H9 (cell line): ENCODE data around the gene DGKG. TPM values are rescaled to one million over a fixed set of nuclear protein-coding genes. Genes with fewer than 3 reads are reported as not detected.

Source experiments
- DNase-seq: peaks from one replicate; pipeline ENCODE4 v3.0.0-alpha.2; 2017
- H2AFZ ChIP-seq: one replicate; pipeline ENCODE4 v1.6.1; 2013; ENCODE audit warnings: mild to moderate bottlenecking, low read length, control low read depth, moderate library complexity
- H2AK5ac ChIP-seq: 2 replicates; pipeline ENCODE4 v1.6.1; 2013; ENCODE audit warnings: low read length, control low read depth, mixed read lengths; ENCODE audit not compliant: insufficient read length
- H2BK120ac ChIP-seq: one replicate; pipeline ENCODE4 v1.6.1; 2013; ENCODE audit warnings: low read depth, mild to moderate bottlenecking, low read length, control low read depth, inconsistent platforms; ENCODE audit not compliant: poor library complexity, severe bottlenecking
- H2BK12ac ChIP-seq: 2 replicates; pipeline ENCODE4 v1.6.1; 2013; ENCODE audit warnings: low read length, control low read depth, mixed read lengths, low read depth; ENCODE audit not compliant: insufficient read length
- H2BK15ac ChIP-seq: 2 replicates; pipeline ENCODE4 v1.6.1; 2013; ENCODE audit warnings: low read depth, low read length, control low read depth
- H2BK20ac ChIP-seq: one replicate; pipeline ENCODE4 v1.6.1; 2013; ENCODE audit warnings: low read depth, mild to moderate bottlenecking, low read length, control low read depth, inconsistent platforms; ENCODE audit not compliant: poor library complexity, severe bottlenecking
- H2BK5ac ChIP-seq: 2 replicates; pipeline ENCODE4 v1.6.1; 2013; ENCODE audit warnings: low read length, control low read depth, mixed read lengths; ENCODE audit not compliant: insufficient read length
- H3K14ac ChIP-seq: 2 replicates; pipeline ENCODE4 v1.6.1; 2013; ENCODE audit warnings: low read length, control low read depth; ENCODE audit not compliant: insufficient read depth
- H3K18ac ChIP-seq: 2 replicates; pipeline ENCODE4 v1.6.1; 2013; ENCODE audit warnings: low read depth, mild to moderate bottlenecking, mixed read lengths, low read length, control low read depth; ENCODE audit not compliant: insufficient read length
- H3K23ac ChIP-seq: 2 replicates; pipeline ENCODE4 v1.6.1; 2013; ENCODE audit warnings: low read length, control low read depth, mixed read lengths, low read depth; ENCODE audit not compliant: insufficient read length
- H3K23me2 ChIP-seq: 2 replicates; pipeline ENCODE4 v1.6.1; 2013; ENCODE audit warnings: low read depth, mild to moderate bottlenecking, mixed read lengths, low read length, control low read depth; ENCODE audit not compliant: insufficient read length, poor library complexity, severe bottlenecking
- H3K27ac ChIP-seq: 2 replicates; pipeline ENCODE4 v1.5.1; 2013; ENCODE audit warnings: low read length, control low read depth, mixed read lengths, low read depth; ENCODE audit not compliant: insufficient read length
- H3K27me3 ChIP-seq: 2 replicates; pipeline ENCODE4 v1.6.1; 2013; ENCODE audit warnings: low read length, control low read depth, inconsistent platforms; ENCODE audit not compliant: insufficient read depth
- H3K4ac ChIP-seq: 2 replicates; pipeline ENCODE4 v1.6.1; 2013; ENCODE audit warnings: low read depth, mild to moderate bottlenecking, control low read depth, inconsistent platforms, low read length, moderate library complexity
- H3K4me1 ChIP-seq: 2 replicates; pipeline ENCODE4 v1.6.1; 2013; ENCODE audit warnings: low read length, control low read depth, inconsistent platforms; ENCODE audit not compliant: insufficient read depth
- H3K4me2 ChIP-seq: 2 replicates; pipeline ENCODE4 v1.6.1; 2013; ENCODE audit warnings: low read length, control low read depth, mixed read lengths; ENCODE audit not compliant: insufficient read length, insufficient read depth
- H3K56ac ChIP-seq: 2 replicates; pipeline ENCODE4 v1.6.1; 2013; ENCODE audit warnings: low read depth, mild to moderate bottlenecking, mixed read lengths, low read length, control low read depth; ENCODE audit not compliant: insufficient read length
- H3K79me1 ChIP-seq: 2 replicates; pipeline ENCODE4 v1.6.1; 2013; ENCODE audit warnings: low read depth, mild to moderate bottlenecking, moderate library complexity, low read length, control low read depth, inconsistent platforms; ENCODE audit not compliant: insufficient read depth, poor library complexity, severe bottlenecking
- H3K79me2 ChIP-seq: 2 replicates; pipeline ENCODE4 v1.6.1; 2013; ENCODE audit warnings: low read length, control low read depth, inconsistent platforms; ENCODE audit not compliant: insufficient read depth
- H3K9ac ChIP-seq: 2 replicates; pipeline ENCODE4 v1.6.1; 2013; ENCODE audit warnings: low read length, control low read depth, mixed read lengths; ENCODE audit not compliant: insufficient read length; ENCODE audit errors: extremely low read depth
- H3K9me3 ChIP-seq: one replicate; pipeline ENCODE4 v1.6.1; 2013; ENCODE audit warnings: low read depth, low read length, inconsistent platforms; ENCODE audit not compliant: control insufficient read depth
- H3T11ph ChIP-seq: one replicate; pipeline ENCODE4 v1.6.1; 2013; ENCODE audit warnings: mild to moderate bottlenecking, low read length, control low read depth, inconsistent platforms
- H4K20me1 ChIP-seq: one replicate; pipeline ENCODE4 v1.6.1; 2013; ENCODE audit not compliant: control insufficient read depth, insufficient read length, insufficient read depth
- H4K5ac ChIP-seq: 2 replicates; pipeline ENCODE4 v1.6.1; 2013; ENCODE audit warnings: low read depth, mild to moderate bottlenecking, mixed read lengths, low read length, control low read depth; ENCODE audit not compliant: insufficient read length
- H4K8ac ChIP-seq: replicated peaks from 2 replicates; pipeline ENCODE4 v1.6.1; 2013; ENCODE audit warnings: low read length, control low read depth, mixed read lengths, low read depth; ENCODE audit not compliant: insufficient read length
- H4K91ac ChIP-seq: 2 replicates; pipeline ENCODE4 v1.6.1; 2013; ENCODE audit warnings: low read depth, mild to moderate bottlenecking, moderate library complexity, mixed read lengths, low read length, control low read depth; ENCODE audit not compliant: insufficient read length
- H3K27ac Mint-ChIP-seq, 3 experiments: 2 replicates in 2 of 3; 3 replicates in 1 of 3; pipeline ENCODE4 v1.8.0; 2020 to 2021; ENCODE audit warnings: mixed read lengths in 3 of 3, mild to moderate bottlenecking in 1 of 3, moderate library complexity in 1 of 3
- H3K27me3 Mint-ChIP-seq: 2 replicates; pipeline ENCODE4 v1.8.0; 2021; ENCODE audit warnings: low read depth, mild to moderate bottlenecking, moderate library complexity, mixed read lengths
- H3K36me3 Mint-ChIP-seq, 3 experiments: 2 replicates in 2 of 3; 3 replicates in 1 of 3; pipeline ENCODE4 v1.8.0; 2020 to 2021; ENCODE audit warnings: low read depth in 3 of 3, mixed read lengths in 3 of 3; ENCODE audit not compliant: insufficient read depth in 1 of 3
- H3K4me1 Mint-ChIP-seq, 2 experiments: 2 replicates each; pipeline ENCODE4 v1.8.0; 2020; ENCODE audit warnings: mixed read lengths in 2 of 2
- H3K4me3 Mint-ChIP-seq, 2 experiments: 2 replicates in 1 of 2; 3 replicates in 1 of 2; pipeline ENCODE4 v1.8.0; 2020 to 2021; ENCODE audit warnings: mild to moderate bottlenecking in 2 of 2, mixed read lengths in 2 of 2, moderate library complexity in 1 of 2
- H3K9me3 Mint-ChIP-seq, 2 experiments: 2 replicates in 1 of 2; 3 replicates in 1 of 2; pipeline ENCODE4 v1.8.0; 2020; ENCODE audit warnings: mild to moderate bottlenecking in 2 of 2, mixed read lengths in 2 of 2, moderate library complexity in 1 of 2
- WGBS: extraction: QIAGEN DNeasy Blood & Tissue Kit; methylation state at CpG from one replicate; pipeline ENCODE4 v1.1.7; 2013; ENCODE audit warnings: missing lambda C conversion rate, low lambda C conversion rate, mixed read lengths; ENCODE audit not compliant: insufficient read length; ENCODE audit errors: extremely low coverage; 5-methylcytosine and 5-hydroxymethylcytosine counted together
- total RNA-seq: library from RNA; stranded (reverse); gene quantifications from 2 replicates; pipeline ENCODE4 v1.2.1, GENCODE V29; 2021
- TF ChIP-seq, protein P1 (sequence below): fragments of 200-600 bp; sonication (generic); conservative IDR thresholded peaks from 3 replicates; pipeline ENCODE4 v1.8.0; 2021; ENCODE audit warnings: antibody characterized with exemption, mild to moderate bottlenecking

Gene DGKG
- total RNA-seq, 1 experiment from 2014 or later, result not detected

- H4K8ac ChIP-seq, result no peak overlapping the region
- H3K4me1 ChIP-seq, result no peaks in the 10 kb centered on the region; the same call in 1 of the 2 replicates
- H3K79me1 ChIP-seq, result no peaks in the 10 kb centered on the region
- H3K56ac ChIP-seq, result no peak overlapping the region
- H4K5ac ChIP-seq, result no peak overlapping the region
- no peak overlapping the region for H3K23ac ChIP-seq
- no peak overlapping the region for H2AK5ac ChIP-seq
- H2BK120ac ChIP-seq, result no peak overlapping the region
- Mint-ChIP-seq H3K27ac (no peak overlapping the region), H3K9me3 (no peaks in the 10 kb centered on the region), H3K27me3 (peaks cover 24% of the 10 kb centered on the region), H3K36me3 (no peaks in the 10 kb centered on the region), H3K4me3 (no peak overlapping the region), H3K4me1 (peaks cover 3% of the 10 kb centered on the region in 2 experiments; a peak in 3 of 4 replicates)
- H2BK20ac ChIP-seq, result no peak overlapping the region
- no peaks in the 10 kb centered on the region for H3K27me3 ChIP-seq
- no CpG with 5 or more reads among the region's 5 CpGs for WGBS
- no peak overlapping the region for H3T11ph ChIP-seq
- H3K23me2 ChIP-seq, result no peaks in the 10 kb centered on the region
- no peak overlapping the region for H3K27ac ChIP-seq
- H3K18ac ChIP-seq, result no peak overlapping the region
- TF ChIP-seq, protein P1, sequence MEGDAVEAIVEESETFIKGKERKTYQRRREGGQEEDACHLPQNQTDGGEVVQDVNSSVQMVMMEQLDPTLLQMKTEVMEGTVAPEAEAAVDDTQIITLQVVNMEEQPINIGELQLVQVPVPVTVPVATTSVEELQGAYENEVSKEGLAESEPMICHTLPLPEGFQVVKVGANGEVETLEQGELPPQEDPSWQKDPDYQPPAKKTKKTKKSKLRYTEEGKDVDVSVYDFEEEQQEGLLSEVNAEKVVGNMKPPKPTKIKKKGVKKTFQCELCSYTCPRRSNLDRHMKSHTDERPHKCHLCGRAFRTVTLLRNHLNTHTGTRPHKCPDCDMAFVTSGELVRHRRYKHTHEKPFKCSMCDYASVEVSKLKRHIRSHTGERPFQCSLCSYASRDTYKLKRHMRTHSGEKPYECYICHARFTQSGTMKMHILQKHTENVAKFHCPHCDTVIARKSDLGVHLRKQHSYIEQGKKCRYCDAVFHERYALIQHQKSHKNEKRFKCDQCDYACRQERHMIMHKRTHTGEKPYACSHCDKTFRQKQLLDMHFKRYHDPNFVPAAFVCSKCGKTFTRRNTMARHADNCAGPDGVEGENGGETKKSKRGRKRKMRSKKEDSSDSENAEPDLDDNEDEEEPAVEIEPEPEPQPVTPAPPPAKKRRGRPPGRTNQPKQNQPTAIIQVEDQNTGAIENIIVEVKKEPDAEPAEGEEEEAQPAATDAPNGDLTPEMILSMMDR, result no peak
- H3K79me2 ChIP-seq, result no peaks in the 10 kb centered on the region
- H2BK5ac ChIP-seq, result no peak overlapping the region
- H2AFZ ChIP-seq, result no peak overlapping the region
- DNase-seq, result no peak
- no peak overlapping the region for H2BK15ac ChIP-seq
- H2BK12ac ChIP-seq, result no peak overlapping the region
- H4K20me1 ChIP-seq, result no peaks in the 10 kb centered on the region
- no peaks in the 10 kb centered on the region for H3K9me3 ChIP-seq
- H4K91ac ChIP-seq, result no peak overlapping the region
- no peak overlapping the region for H3K9ac ChIP-seq
- H3K4ac ChIP-seq, result no peak overlapping the region
- H3K4me2 ChIP-seq, result no peak overlapping the region
- no peak overlapping the region for H3K14ac ChIP-seq
Observed at GRCh38 chr3:186235554-186235953, 126.5 kb downstream of the DGKG start.
